ENCODE measurements around the gene ASTN2.

ASTN2 gene

GRCh38 chr9:116585204-116585603 is 829.7 kb downstream of the ASTN2 start:
- no peak for DNase-seq

DNA sequence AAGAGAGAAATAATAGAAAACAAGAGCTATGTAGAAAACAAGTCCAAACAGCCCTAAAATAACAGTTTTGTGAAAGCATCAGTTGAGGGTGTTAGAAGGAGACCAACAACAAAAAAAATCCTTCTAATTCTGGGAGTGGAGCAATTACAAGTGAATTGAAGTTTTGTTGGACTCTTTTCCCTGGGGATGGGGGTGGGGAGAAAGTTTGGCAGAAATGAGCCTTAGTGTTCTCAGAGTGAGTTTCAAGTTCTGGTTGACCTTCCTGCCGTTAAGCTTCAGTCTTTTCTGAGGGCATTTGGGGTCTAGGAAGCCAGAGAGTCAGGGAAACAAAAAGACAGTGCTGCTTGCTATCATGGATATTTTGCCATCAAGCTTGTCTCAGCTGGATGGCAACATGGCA is 834.0 kb downstream of the ASTN2 start:
- DNase-seq = no peak

DNA sequence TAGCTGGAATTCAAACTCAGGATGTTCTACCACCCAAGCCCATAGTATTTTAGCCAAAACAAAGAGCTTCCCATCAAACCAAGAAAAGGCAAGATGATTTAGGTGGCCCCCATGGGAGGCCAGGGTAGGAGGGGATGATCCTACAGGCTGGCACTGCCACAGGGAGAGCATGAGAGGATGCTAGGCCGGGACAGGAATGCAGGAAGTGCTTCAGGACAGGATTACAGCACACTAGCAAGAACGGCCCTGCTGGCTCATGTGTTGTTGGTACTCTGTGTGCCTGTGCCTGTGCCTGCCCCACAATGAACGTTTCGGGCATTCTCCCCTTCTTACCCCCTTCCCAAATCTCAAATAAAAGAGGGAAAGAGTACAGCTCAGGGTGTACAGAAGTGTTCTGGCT is 838.5 kb downstream of the ASTN2 start:
- no peak for DNase-seq

GRCh38 chr9:116574027-116574679 is 840.7 kb downstream of the ASTN2 start:
- no peak for DNase-seq

DNA sequence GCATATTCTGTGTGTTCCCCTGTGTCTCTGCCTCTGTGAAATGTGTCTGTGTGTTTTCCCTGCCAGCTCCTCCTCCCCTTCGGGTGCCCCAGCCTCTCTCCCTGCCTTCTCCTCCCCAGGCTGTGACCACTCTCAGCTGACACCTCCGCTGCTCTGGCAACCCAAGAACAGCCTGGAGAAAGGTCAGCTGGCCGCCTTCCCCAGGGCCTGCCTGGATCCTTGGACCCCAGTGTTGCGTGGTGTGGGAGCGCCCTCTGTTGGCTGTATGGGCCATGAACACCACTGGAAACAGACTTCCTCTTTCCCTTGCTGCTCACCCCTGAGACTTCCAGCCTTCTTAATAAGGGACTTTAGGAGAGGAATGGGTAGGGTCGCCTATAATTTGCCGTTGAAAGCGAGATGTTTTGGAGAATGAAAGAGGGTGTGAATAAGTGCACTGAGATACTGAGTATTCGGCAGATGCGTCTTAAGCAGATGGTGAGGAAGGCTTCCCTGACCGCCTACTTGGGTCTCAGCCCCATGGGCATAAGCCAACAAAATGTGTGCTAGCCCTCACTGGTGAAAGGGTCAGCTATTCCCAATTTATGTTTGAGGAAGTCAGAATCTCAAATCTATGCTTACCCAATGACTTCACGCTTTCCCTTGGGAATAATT is 842.6 kb downstream of the ASTN2 start:
- DNase-seq = no peak

DNA sequence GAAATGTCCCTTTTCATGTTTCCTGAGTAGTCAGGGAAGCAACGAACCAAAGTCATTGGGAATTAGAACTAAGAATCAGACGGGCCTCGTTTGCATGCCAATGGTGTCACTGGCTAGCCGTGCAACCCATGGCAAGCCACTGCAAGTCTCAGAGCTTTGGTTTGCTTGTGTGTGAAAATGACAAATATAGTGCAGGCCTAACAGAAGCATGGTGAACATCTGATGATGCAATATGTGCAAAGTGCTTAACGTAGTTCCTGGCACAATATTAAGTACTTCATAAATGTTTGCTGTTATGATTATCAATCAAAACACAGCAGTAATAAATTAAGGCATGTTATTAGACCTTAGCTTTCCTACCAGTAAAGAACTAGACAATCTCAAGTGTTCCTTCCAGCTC is 845.7 kb downstream of the ASTN2 start:
- no peak for DNase-seq

DNA sequence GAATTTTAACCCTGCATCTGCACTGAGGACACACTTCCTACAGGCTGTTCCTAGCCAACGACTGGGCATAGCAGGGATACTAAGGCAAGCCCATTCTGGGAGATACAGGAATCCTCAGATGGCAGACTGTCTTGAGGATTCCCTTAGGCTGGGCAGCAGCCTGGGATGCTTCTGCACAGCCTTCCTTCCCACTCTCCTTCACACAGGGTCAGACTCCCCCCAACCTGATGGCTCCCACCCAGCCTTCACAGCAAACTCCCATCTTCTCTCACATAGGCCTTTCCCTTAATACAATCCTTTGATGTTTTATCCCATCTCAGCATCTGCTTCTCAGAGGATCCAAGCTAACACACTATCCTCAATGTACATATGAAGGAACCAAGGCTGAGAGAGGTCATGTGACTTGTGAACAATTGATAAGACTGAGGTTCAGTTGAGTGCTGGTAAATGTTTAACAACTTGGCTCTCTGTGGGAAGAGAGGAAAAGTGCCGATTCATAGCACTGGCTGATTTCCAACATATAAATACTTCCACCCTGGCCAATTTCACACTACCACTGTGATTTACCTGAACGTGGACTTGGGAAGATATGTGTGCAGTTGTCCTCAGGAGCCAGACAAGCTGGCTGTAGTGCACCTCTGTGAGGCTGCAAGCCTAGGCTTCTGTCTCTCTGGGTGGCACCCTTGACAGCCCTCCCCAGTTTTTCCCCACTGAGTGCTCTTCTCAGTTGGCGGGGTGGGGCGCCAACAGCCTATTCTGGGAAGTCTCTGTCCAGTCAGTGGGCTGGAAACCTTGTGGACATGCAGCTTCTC is 848.0 kb downstream of the ASTN2 start:
- DNase-seq = no peak

DNA sequence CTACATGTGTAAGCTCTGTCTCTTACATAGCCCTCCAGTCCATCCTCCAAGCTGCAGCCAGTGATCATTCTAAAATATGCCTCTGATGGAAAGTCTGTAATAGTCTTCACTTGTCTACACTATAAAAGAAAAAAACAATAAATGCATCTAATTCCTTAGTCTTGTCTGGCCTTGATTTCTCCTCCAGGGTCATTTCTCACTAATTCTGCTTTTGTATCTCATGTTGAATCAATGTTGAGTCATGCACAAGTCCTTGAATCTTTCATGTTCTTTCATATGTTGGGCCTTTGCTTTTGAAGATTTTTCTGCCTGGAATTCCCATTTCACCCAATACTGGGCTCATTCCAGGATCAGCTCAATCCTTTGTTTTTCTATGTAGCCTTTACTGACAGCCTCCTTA is 848.9 kb downstream of the ASTN2 start:
- DNase-seq = no peak

DNA sequence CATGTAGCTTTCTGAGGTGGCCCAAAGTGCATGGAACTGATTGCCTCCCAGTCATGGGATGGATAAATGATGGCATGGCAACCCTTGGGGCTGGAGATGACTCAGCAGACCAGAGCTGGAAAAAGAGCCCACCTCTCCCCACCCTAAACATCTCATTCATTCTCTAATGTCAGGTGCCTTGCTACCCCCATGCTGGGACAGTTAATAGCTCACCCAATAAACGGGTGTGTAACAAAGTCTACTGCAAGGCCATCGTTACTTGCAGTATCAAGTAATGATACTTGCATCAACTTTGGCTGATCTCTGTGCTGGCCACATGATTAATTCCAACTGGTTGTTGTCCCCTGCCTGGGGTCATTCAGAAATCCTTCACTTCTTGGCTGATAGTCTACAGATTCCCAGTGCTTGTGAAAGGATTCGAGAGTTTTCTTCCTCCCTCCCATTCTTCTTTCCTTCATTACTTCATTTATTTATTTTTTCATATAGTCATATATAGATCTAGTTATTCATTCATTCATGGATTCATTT is 850.5 kb downstream of the ASTN2 start:
- DNase-seq = no peak

DNA sequence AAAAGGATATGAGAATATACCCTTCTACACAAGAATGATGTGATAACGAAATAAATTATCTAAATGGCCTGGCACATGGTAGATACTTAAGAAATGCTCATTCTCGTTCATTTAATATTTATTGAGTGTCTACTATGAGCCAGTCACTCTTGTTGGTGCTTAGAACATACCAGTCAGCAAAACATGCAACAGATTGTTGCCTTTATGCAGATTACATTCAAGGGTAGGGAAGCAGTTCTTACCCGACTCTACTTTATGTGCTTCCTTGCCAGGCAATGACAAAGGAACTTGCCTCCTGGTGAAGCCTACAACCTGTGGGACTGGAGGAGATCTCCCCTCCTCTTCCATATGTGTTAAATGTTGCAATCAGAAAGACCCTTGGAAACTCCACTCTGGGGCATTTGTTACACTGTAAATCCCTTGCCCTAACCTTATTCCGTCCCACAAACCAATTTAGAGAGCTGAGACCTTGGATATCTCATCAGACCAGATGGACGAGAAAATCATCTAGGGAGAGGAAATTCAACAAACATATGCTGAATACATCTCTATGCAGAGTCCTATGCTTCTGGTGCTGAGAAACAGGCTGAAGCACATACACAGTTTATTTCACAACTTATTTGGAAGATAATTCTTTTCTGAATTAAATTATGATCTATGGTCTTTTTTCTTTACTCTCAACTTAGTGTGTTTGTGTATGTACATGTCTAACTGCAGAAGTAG is 855.9 kb downstream of the ASTN2 start:
- DNase-seq = no peak

DNA sequence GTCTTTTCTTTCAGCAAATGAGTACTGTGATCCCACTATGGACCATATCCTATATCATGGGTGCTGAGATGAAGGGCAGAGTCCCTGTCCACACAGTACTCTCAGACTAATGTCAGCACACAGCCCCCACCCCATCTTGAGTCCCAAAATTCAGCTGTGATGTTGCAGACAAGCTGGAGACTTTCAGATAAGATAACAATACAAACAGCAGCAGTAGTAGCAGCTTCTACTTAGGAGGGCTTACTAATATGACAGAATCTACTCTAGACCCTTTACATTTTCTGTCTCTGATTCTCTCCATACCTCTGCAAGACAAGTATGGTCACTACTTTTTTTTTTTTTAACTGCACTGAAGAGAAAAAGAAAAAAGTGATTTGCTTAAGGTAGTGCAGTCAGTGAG is 856.8 kb downstream of the ASTN2 start:
- no peak for DNase-seq

DNA sequence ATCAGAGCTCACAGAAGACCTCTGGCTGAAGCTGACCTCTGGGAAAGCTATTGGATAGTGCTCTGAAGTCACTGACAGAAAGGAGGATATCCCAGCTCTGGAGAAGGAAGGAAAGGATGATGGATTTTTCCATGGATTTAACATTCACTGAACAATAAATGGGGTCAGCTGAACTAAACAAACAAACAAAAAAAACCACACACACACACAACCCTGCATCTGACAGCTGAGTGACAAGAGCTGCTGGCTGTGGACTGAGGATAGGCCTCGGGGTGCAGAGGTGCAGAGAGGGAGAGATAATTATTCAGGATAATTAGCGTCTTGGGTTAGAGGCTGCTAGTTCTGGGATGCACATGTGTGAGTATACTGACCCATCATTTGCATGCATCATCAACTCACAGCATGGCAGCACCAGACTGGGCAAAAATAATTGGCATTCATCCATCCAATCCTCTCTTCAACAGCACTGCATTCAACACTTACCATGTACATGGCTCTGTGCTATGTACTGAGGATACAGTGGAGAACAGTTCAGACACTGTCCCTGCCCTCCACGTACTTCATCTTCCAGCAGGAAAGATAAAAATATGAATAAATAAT is 859.2 kb downstream of the ASTN2 start:
- no peak for DNase-seq

GRCh38 chr9:116555119-116555518 is 859.7 kb downstream of the ASTN2 start:
- no peak for DNase-seq

DNA sequence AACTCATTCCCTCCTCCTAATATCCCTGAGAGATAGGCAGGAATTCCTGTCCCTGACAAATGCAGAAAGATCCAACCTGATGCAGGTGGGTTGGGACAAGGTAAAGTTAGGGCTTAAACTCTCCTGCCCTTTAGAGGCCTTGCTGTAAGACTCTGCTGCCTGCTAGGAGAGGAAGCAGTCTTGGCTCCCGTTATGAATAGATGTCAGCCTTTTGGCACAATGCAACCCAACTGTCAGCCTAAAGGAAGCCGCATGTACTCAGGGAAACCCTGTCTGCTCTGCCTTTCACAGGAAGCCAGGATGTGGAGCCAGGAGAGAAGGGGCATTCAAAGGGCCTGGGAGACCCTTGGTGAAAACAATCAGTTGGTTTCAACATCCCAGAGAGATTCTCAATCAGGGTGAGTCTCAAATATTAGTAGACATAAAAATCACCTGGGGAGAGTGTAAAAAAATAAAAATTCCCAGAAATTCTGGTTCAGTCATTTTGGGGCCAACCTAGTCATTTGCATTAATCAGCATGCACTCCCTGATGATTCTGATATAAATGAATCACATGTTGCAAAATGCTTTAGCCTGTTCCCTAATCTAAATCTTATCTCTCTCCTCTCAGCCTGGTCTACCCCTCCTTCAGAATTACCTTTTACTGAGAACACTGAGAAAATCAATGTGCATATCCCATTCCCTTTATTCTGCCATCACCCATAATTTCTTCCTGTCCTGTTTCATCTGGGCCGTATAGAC is 864.0 kb downstream of the ASTN2 start:
- no peak for DNase-seq

GRCh38 chr9:116549786-116550660 is 864.8 kb downstream of the ASTN2 start:
- DNase-seq = no peak

DNA sequence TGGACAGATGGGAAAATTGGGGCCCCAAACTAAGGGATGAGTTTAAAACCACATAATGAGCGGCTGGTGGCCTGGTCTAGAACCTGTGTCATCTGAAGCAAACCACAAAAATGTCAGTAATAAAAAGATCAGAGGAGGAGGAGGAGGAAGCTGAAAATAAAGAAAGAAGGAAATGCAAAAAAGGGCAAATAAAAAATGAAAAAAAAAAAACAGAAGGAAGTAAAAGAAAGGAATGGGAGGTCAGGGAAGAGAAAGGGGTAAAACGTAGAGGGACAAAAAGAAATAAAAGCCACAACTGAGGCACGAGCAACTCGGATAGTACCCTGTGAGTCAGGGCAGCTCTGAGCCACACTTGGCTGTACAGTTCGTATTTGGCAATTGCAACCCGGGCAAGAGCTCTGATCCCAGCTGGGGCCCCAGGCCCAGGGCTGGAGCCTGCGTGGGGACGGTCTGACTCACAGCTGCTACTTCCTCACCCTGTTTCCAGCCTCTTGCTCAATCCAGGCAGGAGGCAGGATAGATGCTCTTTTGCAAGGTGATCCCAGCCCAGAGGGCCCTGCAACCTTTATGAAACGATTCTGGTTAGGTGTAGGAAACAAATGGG is 865.7 kb downstream of the ASTN2 start:
- no peak for DNase-seq

DNA sequence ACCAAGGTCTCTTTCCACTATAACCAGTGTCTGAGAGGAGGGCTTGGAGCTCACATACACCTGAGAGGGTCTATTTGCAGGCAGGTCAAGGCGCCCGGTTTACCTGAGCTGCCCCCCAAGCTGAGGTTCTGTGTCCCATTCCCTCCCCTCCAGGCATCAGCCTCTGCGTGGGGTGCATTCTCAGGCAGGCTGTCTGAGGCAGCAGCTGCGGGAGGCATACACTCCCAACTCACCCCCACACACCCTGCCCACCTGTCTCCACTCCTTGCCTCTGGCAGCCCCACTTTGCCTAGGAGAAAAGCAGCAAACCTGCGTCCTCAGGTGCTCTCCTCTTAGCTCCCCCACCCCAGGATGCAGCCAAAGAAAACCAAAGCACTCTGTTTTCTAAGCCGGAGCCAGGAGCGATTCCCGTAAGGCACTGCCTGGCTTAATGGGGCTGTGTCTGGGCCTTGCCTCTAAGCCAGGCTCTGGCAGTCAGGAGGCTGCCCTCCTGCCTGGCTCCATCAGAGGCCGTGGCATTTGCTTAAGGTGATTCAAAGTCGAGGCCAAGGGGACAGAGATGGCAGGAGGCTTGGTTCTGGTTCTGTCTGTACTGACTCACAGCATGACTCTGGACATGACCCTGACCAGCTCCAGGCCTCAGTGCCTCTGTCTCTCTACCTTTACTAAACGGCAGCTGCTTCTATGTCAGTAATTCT is 867.0 kb downstream of the ASTN2 start:
- DNase-seq = no peak

- DNase-seq = no peak
Measured at GRCh38 chr9:116546711-116547581, 867.9 kb downstream of the ASTN2 start.

DNA sequence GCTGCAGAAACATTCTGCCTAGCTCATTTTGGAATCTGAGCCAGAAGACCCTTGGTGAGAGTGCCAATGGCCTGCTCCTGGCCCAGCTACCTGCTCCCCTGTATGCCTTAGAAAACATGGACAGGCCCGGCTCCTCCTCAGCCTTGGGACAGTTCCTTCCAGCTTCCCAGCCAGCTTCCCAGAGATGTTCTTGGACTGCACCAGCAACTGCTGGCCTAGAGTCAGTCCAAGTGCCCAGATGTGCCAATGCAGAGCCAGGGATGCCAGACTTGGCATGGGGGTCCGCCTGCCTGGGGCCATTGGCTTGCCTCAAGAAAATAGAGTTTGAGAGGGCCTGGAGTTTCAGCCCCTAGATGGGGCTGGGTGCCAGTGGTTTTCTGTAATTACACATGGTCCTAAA is 870.0 kb downstream of the ASTN2 start:
- no peak for DNase-seq
